Gastrocnemius medialis (tissue), 4 donors: ENCODE data around the gene RRAGC.

ENCODE experiments used
- CTCF ChIP-seq, 5 experiments: fragments of 450-650 bp in 3 of 5; fragments of 200-600 bp in 2 of 5; sonication (generic) in 2 of 5; IDR thresholded peaks in 4 of 5; conservative IDR thresholded peaks in 1 of 5; 1 replicate in 4 of 5; 2 replicates in 1 of 5; pipeline ENCODE4 v1.5.1; 2016 to 2019; ENCODE audit warnings: antibody characterized with exemption in 5 of 5, mild to moderate bottlenecking in 3 of 5, moderate library complexity in 3 of 5
- POLR2A ChIP-seq, 2 donors: fragments of 450-650 bp; IDR thresholded peaks; one replicate each; pipeline ENCODE4 v1.6.1; 2017; ENCODE audit warnings: antibody characterized with exemption in 2 of 2, mild to moderate bottlenecking in 2 of 2, moderate library complexity in 2 of 2

GRCh38 chr1:38819040-38819439 lies 40.5 kb downstream of the RRAGC start:
- no peak for TF ChIP-seq CTCF (IDR thresholded peaks at IDR 0.05 in 4 of 5, conservative IDR thresholded peaks at IDR 0.05 in 1 of 5)
- no peak for TF ChIP-seq POLR2A (IDR thresholded peaks at IDR 0.05)
